GM12878 (cell line): ENCODE measurements around the gene DMD. TPM values are rescaled to one million over a fixed set of nuclear protein-coding genes. Genes with fewer than 3 reads are reported as not detected.

Source experiments
- ATAC-seq: fragments of 200-7000 bp; cut with Tn5 transposase; 3 replicates; pipeline ENCODE4 v1.9.1; 2020; ENCODE audit warnings: mild to moderate bottlenecking, moderate library complexity
- BruUV-seq: library from RNA; stranded (reverse); fragments of 400-500 nt; replicated peaks from 2 replicates; lab custom pipeline; 2021; lab: Mats Ljungman, UMichigan
- CTCF ChIA-PET: fragments of 300-600 bp; sonication (Branson Sonifier 250); formaldehyde crosslinking; extraction: SDS; loops from one replicate; lab custom pipeline; 2021; ENCODE audit warnings: inconsistent platforms; lab: Yijun Ruan, JAX
- POLR2A ChIA-PET: fragments of 350-600 bp; formaldehyde crosslinking; extraction: SDS; loops from one replicate; lab custom pipeline; 2021; ENCODE audit warnings: inconsistent platforms; lab: Charles Lee
- RAD21 ChIA-PET: fragments of 300-600 bp; sonication (Branson Sonifier 250); formaldehyde crosslinking; loops from one replicate; lab custom pipeline; 2023; ENCODE audit warnings: antibody characterized with exemption; ENCODE audit not compliant: unreplicated experiment; lab: Charles Lee
- SMC1A ChIA-PET: fragments of 300-600 bp; sonication (Branson Sonifier 250); formaldehyde crosslinking; loops from one replicate; lab custom pipeline; 2023; ENCODE audit not compliant: unreplicated experiment, uncharacterized antibody; lab: Charles Lee
- DNase-seq: peaks from one replicate; pipeline ENCODE4 v3.0.0-alpha.2; 2011; ENCODE audit warnings: low read depth, low spot score
- FAIRE-seq: peaks from 3 replicates; lab custom pipeline; 2011; peaks lifted over from hg19 to GRCh38; lab: Jason Lieb, UNC
- H2AFZ ChIP-seq: 2 replicates; pipeline ENCODE4 v1.6.0; 2011; ENCODE audit warnings: low read depth, low read length, control low read depth; ENCODE audit not compliant: control insufficient read depth
- H3K27ac ChIP-seq: 2 replicates; pipeline ENCODE4 v1.5.1; 2011; ENCODE audit warnings: control low read depth; ENCODE audit not compliant: control insufficient read depth, insufficient read depth
- H3K27me3 ChIP-seq, 2 experiments: replicated peaks in 1 of 2; 2 replicates each; pipeline versions ENCODE4 v1.6.0 to v1.6.1; 2011; ENCODE audit warnings: low read length in 1 of 2; ENCODE audit not compliant: control insufficient read depth in 2 of 2, insufficient read depth in 2 of 2
- H3K36me3 ChIP-seq, 2 experiments: 2 replicates each; pipeline ENCODE4 v1.5.1; 2011; ENCODE audit warnings: low read length in 1 of 2; ENCODE audit not compliant: control insufficient read depth in 2 of 2, insufficient read depth in 2 of 2
- H3K4me1 ChIP-seq: 2 replicates; pipeline ENCODE4 v1.6.1; 2011; ENCODE audit warnings: mild to moderate bottlenecking, low read length, moderate library complexity, mixed read lengths; ENCODE audit not compliant: control insufficient read depth, insufficient read depth
- H3K4me2 ChIP-seq: 2 replicates; pipeline ENCODE4 v1.6.0; 2011; ENCODE audit warnings: control low read depth; ENCODE audit not compliant: control insufficient read depth, insufficient read depth
- H3K4me3 ChIP-seq: fragments of 200-600 bp; sonication (generic); 2 replicates; pipeline ENCODE4 v1.5.1; 2016
- H3K79me2 ChIP-seq: 2 replicates; pipeline ENCODE4 v1.6.0; 2011; ENCODE audit warnings: low read length; ENCODE audit not compliant: control insufficient read depth, insufficient read depth
- H3K9ac ChIP-seq: 2 replicates; pipeline ENCODE4 v1.8.0; 2011; ENCODE audit warnings: low read length, control low read depth, mixed read lengths; ENCODE audit not compliant: control insufficient read depth, insufficient read depth
- H3K9me3 ChIP-seq: replicated peaks from 3 replicates; pipeline ENCODE4 v1.5.1; 2011; ENCODE audit warnings: mild to moderate bottlenecking, low read length; ENCODE audit not compliant: control insufficient read depth, insufficient read depth
- H4K20me1 ChIP-seq: 2 replicates; pipeline ENCODE4 v1.6.0; 2011; ENCODE audit not compliant: control insufficient read depth, insufficient read depth
- BRCA1 ChIP-seq: IDR thresholded peaks from 2 replicates; pipeline ENCODE4 v1.6.1; 2011; ENCODE audit warnings: low read depth, low read length, improper control_type of control experiment
- CBFB ChIP-seq: IDR thresholded peaks from 2 replicates; pipeline ENCODE4 v1.6.1; 2016; ENCODE audit warnings: antibody characterized with exemption, low read depth
- E2F4 ChIP-seq: IDR thresholded peaks from 2 replicates; pipeline ENCODE4 v1.6.1; 2012; ENCODE audit warnings: low read depth, low read length, improper control_type of control experiment
- HDAC2 ChIP-seq: fragments of 200-600 bp; sonication (generic); IDR thresholded peaks from 2 replicates; pipeline ENCODE4 v1.6.1; 2017
- IRF5 ChIP-seq: fragments of 450-650 bp; IDR thresholded peaks from 2 replicates; pipeline ENCODE4 v1.6.1; 2017; ENCODE audit warnings: borderline replicate concordance
- MEF2B ChIP-seq: fragments of 450-650 bp; IDR thresholded peaks from 2 replicates; pipeline ENCODE4 v1.6.1; 2018; ENCODE audit warnings: mild to moderate bottlenecking, moderate library complexity; ENCODE audit not compliant: partially characterized antibody, poor library complexity, severe bottlenecking
- NR2C1 ChIP-seq: fragments of 450-650 bp; IDR thresholded peaks from 2 replicates; pipeline ENCODE4 v1.6.1; 2017; ENCODE audit warnings: antibody characterized with exemption, mild to moderate bottlenecking, moderate library complexity
- PKNOX1 ChIP-seq: fragments of 450-650 bp; IDR thresholded peaks from 2 replicates; pipeline ENCODE4 v1.6.1; 2016; ENCODE audit warnings: mild to moderate bottlenecking
- POU2F2 ChIP-seq: IDR thresholded peaks from 3 replicates; pipeline ENCODE4 v1.6.1; 2011; ENCODE audit warnings: low read depth, mild to moderate bottlenecking, low read length, borderline replicate concordance
- RB1 ChIP-seq: fragments of 450-650 bp; formaldehyde crosslinking; IDR thresholded peaks from 2 replicates; pipeline ENCODE4 v1.6.1; 2017; ENCODE audit warnings: mild to moderate bottlenecking, borderline replicate concordance
- RCOR1 ChIP-seq: conservative IDR thresholded peaks from 2 replicates; pipeline ENCODE4 v1.6.1; 2012; ENCODE audit warnings: low read depth, low read length, improper control_type of control experiment
- RELA ChIP-seq: fragments of 450-650 bp; IDR thresholded peaks from 2 replicates; pipeline ENCODE4 v1.8.0; 2014; ENCODE audit warnings: borderline replicate concordance; ENCODE audit not compliant: partially characterized antibody
- SMAD1 ChIP-seq: fragments of 450-650 bp; IDR thresholded peaks from 2 replicates; pipeline ENCODE4 v1.6.1; 2018; ENCODE audit warnings: mild to moderate bottlenecking, low read depth; ENCODE audit not compliant: partially characterized antibody
- TARDBP ChIP-seq: IDR thresholded peaks from 2 replicates; pipeline ENCODE4 v1.6.1; 2016; ENCODE audit warnings: borderline replicate concordance
- USF1 ChIP-seq: IDR thresholded peaks from 2 replicates; pipeline ENCODE4 v1.6.1; 2011; ENCODE audit warnings: borderline replicate concordance, low read depth, mild to moderate bottlenecking, moderate library complexity, mixed read lengths, low read length; ENCODE audit not compliant: insufficient read depth; ENCODE audit errors: extremely low read length
- USF2 ChIP-seq: IDR thresholded peaks from 2 replicates; pipeline ENCODE4 v1.6.1; 2011; ENCODE audit warnings: low read depth, low read length, improper control_type of control experiment, borderline replicate concordance
- ZNF24 ChIP-seq: fragments of 450-650 bp; IDR thresholded peaks from 2 replicates; pipeline ENCODE4 v1.6.1; 2017; ENCODE audit warnings: antibody characterized with exemption, mild to moderate bottlenecking
- ZNF622 ChIP-seq: fragments of 450-650 bp; IDR thresholded peaks from 2 replicates; pipeline ENCODE4 v1.6.1; 2017; ENCODE audit warnings: mild to moderate bottlenecking, inconsistent platforms
- WGBS: methylation state at CpG from one replicate; pipeline ENCODE4 v1.1.6; 2016; ENCODE audit warnings: low lambda C conversion rate; ENCODE audit not compliant: insufficient replicate concordance, insufficient coverage; ENCODE audit errors: missing lambda C conversion rate; 5-methylcytosine and 5-hydroxymethylcytosine counted together
- in situ Hi-C: fragments of 300-500 bp; cut with MboI; formaldehyde crosslinking; loops from 9 replicates; pipeline ENCODE4 v1.14.3; 2018; ENCODE audit warnings: mixed read lengths
- intact Hi-C: fragments of 100-400 bp; cut with micrococcal nuclease; formaldehyde crosslinking; loops from one replicate; pipeline ENCODE4 v1.14.2; 2022; ENCODE audit not compliant: unreplicated experiment
- polyA plus RNA-seq, 11 experiments: library from polyadenylated mRNA; depleted of rRNA in 4 of 11; unstranded in 6 of 11; stranded (reverse) in 5 of 11; fragments of >200 nt; fragmentation: Nextera tagmentation in 4 of 11; fragmentation: Illumina TruSeq in 1 of 11; extraction: Ambion mirVana in 4 of 11; extraction: Trizol in 1 of 11; gene quantifications; 1 replicate in 1 of 11; 2 replicates in 10 of 11; pipeline versions ENCODE4 v1.2.1 to v1.2.3, GENCODE V29; 2011 to 2016; ENCODE audit warnings: inconsistent platforms in 2 of 11, missing spikeins in 2 of 11, low read depth in 1 of 11
- total RNA-seq, 4 experiments: library from RNA; depleted of rRNA in 3 of 4; stranded (reverse); fragments of >200 nt in 3 of 4; fragmentation: Illumina TruSeq in 1 of 4; extraction: Trizol in 1 of 4; gene quantifications; 2 replicates each; pipeline versions ENCODE4 v1.2.1 to v1.2.3, GENCODE V29; 2013 to 2021

Gene DMD
- total and polyA plus RNA-seq, 10 of the 15 experiments (the other 5 are each of a cell fraction or from before 2014, with no cell fraction given), result 1.4 to 24.3 (median 4.3) TPM

- TF ChIP-seq PKNOX1 (no peak), BRCA1 (no peak), HDAC2 (no peak), MEF2B (no peak), CBFB (no peak)
Observed at GRCh38 chrX:31909850-31910572, 1301.3 kb downstream of the DMD start (continued).

GRCh38 chrX:31894152-31894551 lies 1317.2 kb downstream of the DMD start:
- intact Hi-C loops (no loop called here), in situ Hi-C loops (no loop called here)
- no peaks in the 10 kb centered on the region for H3K4me1 ChIP-seq
- no peaks in the 10 kb centered on the region for H3K9me3 ChIP-seq
- H2AFZ ChIP-seq, result no peak overlapping the region
- DNase-seq (no peak), ATAC-seq (no peak), FAIRE-seq (no peak)
- no peak overlapping the region for H3K4me2 ChIP-seq
- H3K9ac ChIP-seq, result no peak overlapping the region
- H3K79me2 ChIP-seq, result no peaks in the 10 kb centered on the region
- no peak overlapping the region for H3K4me3 ChIP-seq
- 23% methylated on average over 7 of the region's 7 CpGs for WGBS
- H3K27me3 ChIP-seq, result no peaks in the 10 kb centered on the region
- no peaks in the 10 kb centered on the region for H3K36me3 ChIP-seq
- CTCF ChIA-PET, result no interaction called here
- no peaks in the 10 kb centered on the region for H4K20me1 ChIP-seq
- H3K27ac ChIP-seq, result no peak overlapping the region
- POLR2A ChIA-PET, result no interaction called here
- RAD21 ChIA-PET, result no interaction called here
- SMC1A ChIA-PET, result no interaction called here
- BruUV-seq, result no TSS peak
- TF ChIP-seq NR2C1, result no peak
- no peak for TF ChIP-seq POU2F2
- no peak for TF ChIP-seq ZNF24
- no peak for TF ChIP-seq RB1
- TF ChIP-seq SMAD1, result no peak
- no peak for TF ChIP-seq ZNF622
- TF ChIP-seq RCOR1, result no peak
- no peak for TF ChIP-seq RELA
- no peak for TF ChIP-seq TARDBP
- TF ChIP-seq USF1, result no peak
- TF ChIP-seq IRF5, result no peak
- no peak for TF ChIP-seq E2F4
- no peak for TF ChIP-seq USF2
